Keratinocyte (primary cell): ENCODE results near the gene TRAPPC2. TPM values are rescaled to one million over a fixed set of nuclear protein-coding genes. Genes with fewer than 3 reads are reported as not detected.

Source experiments
- DNase-seq: peaks from one replicate; pipeline ENCODE4 v3.0.0-alpha.2; 2011; ENCODE audit warnings: low read depth, missing footprints, low spot score
- FAIRE-seq: peaks from 2 replicates; lab custom pipeline; 2011; peaks lifted over from hg19 to GRCh38; lab: Jason Lieb, UNC
- H2AFZ ChIP-seq: 2 replicates; pipeline ENCODE4 v1.6.0; 2012; ENCODE audit warnings: low read length, control low read depth, inconsistent platforms; ENCODE audit not compliant: control insufficient read depth
- H3K27ac ChIP-seq: 2 replicates; pipeline ENCODE4 v1.5.1; 2011; ENCODE audit warnings: low read length; ENCODE audit not compliant: control insufficient read depth, insufficient read depth
- H3K27me3 ChIP-seq: 3 replicates; pipeline ENCODE4 v1.6.0; 2011; ENCODE audit warnings: low read length; ENCODE audit not compliant: control insufficient read depth, insufficient read depth; ENCODE audit errors: extremely low read depth
- H3K36me3 ChIP-seq, 2 experiments: 2 replicates in 1 of 2; 3 replicates in 1 of 2; pipeline ENCODE4 v1.5.1; 2011; ENCODE audit warnings: low read length in 2 of 2, mild to moderate bottlenecking in 1 of 2; ENCODE audit not compliant: control insufficient read depth in 2 of 2, insufficient read depth in 2 of 2; ENCODE audit errors: extremely low read depth in 1 of 2
- H3K4me1 ChIP-seq: 3 replicates; pipeline ENCODE4 v1.5.1; 2011; ENCODE audit warnings: low read length; ENCODE audit not compliant: control insufficient read depth, insufficient read depth; ENCODE audit errors: extremely low read depth
- H3K4me2 ChIP-seq: 3 replicates; pipeline ENCODE4 v1.6.0; 2011; ENCODE audit warnings: low read depth, low read length; ENCODE audit not compliant: control insufficient read depth, insufficient read depth; ENCODE audit errors: extremely low read depth
- H3K4me3 ChIP-seq, 3 experiments: fragments of 200-600 bp in 1 of 3; sonication (generic) in 1 of 3; 2 replicates in 2 of 3; 3 replicates in 1 of 3; pipeline ENCODE4 v1.5.1; 2011 to 2016; ENCODE audit warnings: low read length in 3 of 3, mild to moderate bottlenecking in 3 of 3, control low read depth in 2 of 3, inconsistent platforms in 1 of 3, low read depth in 1 of 3, mixed read lengths in 1 of 3, mixed run types in 1 of 3, moderate library complexity in 1 of 3; ENCODE audit not compliant: control insufficient read depth in 2 of 3, insufficient read depth in 2 of 3; ENCODE audit errors: extremely low read depth in 1 of 3
- H3K79me2 ChIP-seq: 2 replicates; pipeline ENCODE4 v1.6.0; 2012; ENCODE audit warnings: low read length; ENCODE audit not compliant: control insufficient read depth, insufficient read depth
- H3K9ac ChIP-seq: 3 replicates; pipeline ENCODE4 v1.6.0; 2011; ENCODE audit warnings: low read length; ENCODE audit not compliant: control insufficient read depth, insufficient read depth; ENCODE audit errors: extremely low read depth
- H3K9me1 ChIP-seq: 3 replicates; pipeline ENCODE4 v1.6.0; 2011; ENCODE audit warnings: low read length; ENCODE audit not compliant: control insufficient read depth, insufficient read depth; ENCODE audit errors: extremely low read depth
- H3K9me3 ChIP-seq: 2 replicates; pipeline ENCODE4 v1.5.1; 2012; ENCODE audit warnings: low read depth, low read length; ENCODE audit not compliant: control insufficient read depth
- H4K20me1 ChIP-seq: 3 replicates; pipeline ENCODE4 v1.6.0; 2011; ENCODE audit warnings: low read length; ENCODE audit not compliant: control insufficient read depth, insufficient read depth; ENCODE audit errors: extremely low read depth
- CTCF ChIP-seq, 3 experiments: IDR thresholded peaks in 1 of 3; conservative IDR thresholded peaks in 1 of 3; optimal IDR thresholded peaks in 1 of 3; 2 replicates in 2 of 3; 3 replicates in 1 of 3; pipeline versions ENCODE3 to v1.5.1; 2011; ENCODE audit warnings: low read length in 3 of 3, mild to moderate bottlenecking in 3 of 3, moderate library complexity in 2 of 3, control low read depth in 1 of 3, inconsistent platforms in 1 of 3; ENCODE audit not compliant: insufficient read depth in 2 of 3; ENCODE audit errors: extremely low read depth in 1 of 3
- EZH2 ChIP-seq: IDR thresholded peaks from one replicate; pipeline ENCODE4 v1.6.1; 2012; ENCODE audit warnings: inconsistent platforms, mild to moderate bottlenecking, low read length, moderate library complexity
- dilution Hi-C: fragments of 300-500 bp; cut with MboI; formaldehyde crosslinking; loops from one replicate; pipeline ENCODE4 v1.7.0; 2020; ENCODE audit warnings: low sequenced_read_pairs; ENCODE audit not compliant: extremely low pct_ligation_motif_present
- polyA plus RNA-seq, 5 experiments: library from polyadenylated mRNA; depleted of rRNA in 3 of 5; stranded (reverse) in 3 of 5; stranded (forward) in 1 of 5; unstranded in 1 of 5; fragments of >200 nt; gene quantifications; 1 replicate in 1 of 5; 2 replicates in 3 of 5; 3 replicates in 1 of 5; pipeline versions ENCODE4 v1.2.1 to v1.2.3, GENCODE V29; 2011 to 2012; ENCODE audit warnings: missing spikeins in 2 of 5, low read depth in 1 of 5, low replicate concordance in 1 of 5

The TRAPPC2 gene
- polyA plus RNA-seq, 1 donor (not counting 4 experiments of a cell fraction or from before 2014, with no cell fraction given) = 19.0 TPM

GRCh38 chrX:13742397-13743176 is 8.2 kb upstream of the TRAPPC2 start:
- dilution Hi-C loops = no loop called here

GRCh38 chrX:13741695-13742094 is 7.3 kb upstream of the TRAPPC2 start:
- DNase-seq (no peak), FAIRE-seq (no peak)
- H3K27me3 ChIP-seq = no peaks in the 10 kb centered on the region
- no peaks in the 10 kb centered on the region for H4K20me1 ChIP-seq
- no peak overlapping the region for H3K9ac ChIP-seq
- no peaks in the 10 kb centered on the region for H3K9me3 ChIP-seq
- H3K79me2 ChIP-seq = peaks cover 1% of the 10 kb centered on the region
- dilution Hi-C loops = no loop called here
- no peak overlapping the region for H3K27ac ChIP-seq
- H3K36me3 ChIP-seq = peaks cover 2 to 4% of the 10 kb centered on the region in 2 experiments
- no peak for TF ChIP-seq CTCF (optimal IDR thresholded peaks at IDR 0.05 in 1 of 3, IDR thresholded peaks at IDR 0.05 in 1 of 3, conservative IDR thresholded peaks at IDR 0.05 in 1 of 3; ENCODE audit: extremely low read depth in 1 of 3, insufficient read depth in 2 of 3, low read length in 3 of 3)
- TF ChIP-seq EZH2 = no peak
- H3K4me3 ChIP-seq = no peak overlapping the region
- H3K4me1 ChIP-seq = no peaks in the 10 kb centered on the region
- H3K4me2 ChIP-seq = no peak overlapping the region
- H3K9me1 ChIP-seq = no peaks in the 10 kb centered on the region
- no peak overlapping the region for H2AFZ ChIP-seq

More at GRCh38 chrX:13742397-13743176, 8.2 kb upstream of the TRAPPC2 start:
- Histone ChIP-seq H3K9me1 (no peaks in the 10 kb centered on the region), H3K4me1 (peaks cover under 1% of the 10 kb centered on the region), H3K79me2 (no peaks in the 10 kb centered on the region), H3K27me3 (no peaks in the 10 kb centered on the region), H3K36me3 (peaks cover under 1 to 8% of the 10 kb centered on the region in 2 experiments), H3K27ac (no peak overlapping the region), H3K9ac (no peak overlapping the region), H4K20me1 (no peaks in the 10 kb centered on the region), H3K9me3 (no peaks in the 10 kb centered on the region), H3K4me3 (no peak overlapping the region), H2AFZ (no peak overlapping the region), H3K4me2 (no peak overlapping the region)
- TF ChIP-seq CTCF (optimal IDR thresholded peaks at IDR 0.05 in 1 of 3, IDR thresholded peaks at IDR 0.05 in 1 of 3, conservative IDR thresholded peaks at IDR 0.05 in 1 of 3; ENCODE audit: extremely low read depth in 1 of 3, insufficient read depth in 2 of 3, low read length in 3 of 3) = no peak
- TF ChIP-seq EZH2 = no peak
- FAIRE-seq (no peak), DNase-seq (no peak)
